ENCODE measurements around the gene KLHL29.

The KLHL29 gene

DNA sequence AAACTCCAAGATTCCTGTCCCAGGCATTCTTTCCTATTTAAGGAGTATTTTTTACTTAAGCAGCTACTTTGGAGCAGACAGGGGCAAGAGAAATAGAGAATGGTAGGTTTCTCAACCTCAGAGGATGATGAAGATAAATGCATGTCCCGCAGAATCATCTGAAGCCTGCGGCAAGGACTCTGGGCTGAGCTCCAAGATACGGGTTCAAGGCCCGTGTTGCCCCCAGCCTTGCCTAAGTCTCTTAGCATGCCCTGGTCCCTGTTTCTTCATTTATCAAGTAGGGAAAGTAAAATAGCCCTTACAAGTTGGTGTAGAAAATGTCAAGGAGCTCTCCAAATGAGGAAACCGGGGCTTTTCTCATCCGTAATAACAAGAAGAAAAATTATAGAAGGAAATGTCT lies 214.0 kb downstream of the KLHL29 start:
- no peak for DNase-seq

DNA sequence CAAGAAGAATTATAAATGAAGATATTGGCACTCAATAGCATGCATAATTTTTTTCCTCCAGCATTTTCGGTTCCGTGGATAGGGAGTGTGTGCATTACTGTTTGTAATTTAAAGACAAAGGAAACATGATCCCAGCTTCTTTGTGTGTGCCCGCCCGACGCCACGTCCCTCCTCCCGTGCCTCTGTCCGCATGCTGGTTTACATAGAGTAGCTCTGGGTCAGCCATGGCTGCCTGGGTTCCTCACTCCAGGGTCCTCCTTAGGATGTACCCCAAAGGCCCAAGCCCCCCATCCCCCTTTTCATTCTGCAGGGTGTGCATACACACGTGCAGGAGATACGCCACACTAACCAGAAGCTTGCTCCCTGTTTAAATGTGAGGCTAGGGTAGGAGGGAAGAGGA lies 214.7 kb downstream of the KLHL29 start:
- no peak for DNase-seq

DNA sequence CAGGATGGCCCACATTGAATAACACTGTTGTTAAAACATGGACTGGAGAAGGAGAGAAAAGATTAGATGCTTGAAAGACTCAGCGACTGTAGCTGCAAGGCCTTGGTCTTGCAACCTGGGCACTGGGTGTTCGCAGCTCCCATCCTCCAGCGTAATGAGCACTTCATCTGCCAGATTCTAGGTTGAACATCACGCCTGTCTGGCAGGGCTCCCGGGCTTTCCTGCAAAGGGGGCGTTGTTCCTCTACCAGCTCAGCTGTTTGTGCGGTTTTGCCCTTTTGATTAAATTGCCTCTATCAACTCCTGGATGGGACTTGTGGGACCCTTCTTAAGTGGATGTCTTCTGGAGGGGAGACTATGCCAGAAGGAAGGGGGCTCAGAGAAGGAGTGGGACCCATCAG lies 215.4 kb downstream of the KLHL29 start:
- DNase-seq: no peak

DNA sequence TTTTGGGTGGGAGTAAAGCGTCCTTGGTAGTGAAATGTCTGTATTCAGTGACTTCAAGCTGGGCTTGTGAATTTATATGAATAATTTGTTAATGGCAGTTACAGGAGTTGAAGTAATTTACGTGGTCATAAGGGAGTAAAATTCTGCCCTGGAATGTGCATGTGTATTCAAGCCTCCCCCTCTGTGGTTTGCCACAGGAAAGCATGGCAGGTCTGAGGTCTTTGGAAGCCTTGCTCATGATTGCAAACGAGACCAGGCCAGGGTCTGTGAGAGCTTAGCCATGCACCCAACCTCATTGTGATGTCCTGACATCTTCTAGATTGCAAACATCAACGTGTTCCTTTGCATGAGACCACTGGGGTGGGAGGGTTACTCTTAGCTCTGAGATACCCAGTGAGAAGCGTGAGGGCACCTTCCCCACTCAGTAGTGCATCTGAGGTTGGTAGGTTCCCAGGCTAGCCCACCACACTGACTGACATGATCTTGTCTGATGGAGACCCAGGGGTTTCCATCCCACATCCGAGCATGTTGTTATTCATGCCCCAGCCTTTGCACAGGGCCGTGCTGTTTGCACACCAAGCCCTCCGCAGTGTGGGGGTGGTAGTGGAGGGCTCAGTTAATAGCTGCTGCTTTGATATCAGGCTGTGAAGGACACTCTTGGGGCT lies 216.5 kb downstream of the KLHL29 start:
- no peak for DNase-seq

DNA sequence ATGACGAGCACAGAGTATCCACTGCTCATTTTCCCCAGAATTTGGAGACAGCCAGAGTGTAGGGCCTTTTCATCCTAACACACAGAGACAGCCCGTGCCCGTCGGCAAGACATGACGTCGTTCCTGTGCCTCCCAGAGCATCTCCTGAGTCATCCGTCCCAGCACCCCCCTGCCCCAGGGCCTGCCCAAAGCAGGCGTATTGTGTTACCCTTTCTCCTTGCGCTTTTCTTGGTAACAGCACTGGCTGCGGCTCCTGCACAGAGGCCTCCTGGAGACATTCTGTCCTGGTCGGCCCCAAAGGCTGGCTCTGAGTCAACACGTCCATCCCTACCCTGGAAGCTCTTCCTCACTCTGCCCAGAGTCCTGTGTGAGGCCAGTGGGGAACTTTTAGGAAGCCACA lies 217.1 kb downstream of the KLHL29 start:
- no peak for DNase-seq

DNA sequence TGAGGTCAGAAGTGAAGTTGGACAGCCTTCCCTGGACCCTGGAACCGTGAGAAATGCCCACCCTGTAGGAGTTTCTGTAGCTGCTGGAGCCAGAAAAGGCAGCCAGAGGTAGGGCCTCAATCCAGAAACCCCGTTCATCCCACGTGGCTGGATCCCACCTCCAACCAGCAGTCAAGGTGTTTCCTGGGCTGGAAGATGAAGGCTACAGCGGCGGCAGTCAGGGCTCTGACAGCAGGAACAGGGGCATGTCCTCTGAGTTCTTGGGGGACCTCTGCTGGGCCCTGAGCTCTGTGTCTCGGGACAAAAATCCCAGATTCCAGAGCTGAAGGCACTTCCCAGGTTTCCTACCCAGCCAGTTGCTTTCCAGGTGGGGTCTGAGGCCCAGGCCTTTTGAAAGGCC lies 218.2 kb downstream of the KLHL29 start:
- no peak for DNase-seq

DNA sequence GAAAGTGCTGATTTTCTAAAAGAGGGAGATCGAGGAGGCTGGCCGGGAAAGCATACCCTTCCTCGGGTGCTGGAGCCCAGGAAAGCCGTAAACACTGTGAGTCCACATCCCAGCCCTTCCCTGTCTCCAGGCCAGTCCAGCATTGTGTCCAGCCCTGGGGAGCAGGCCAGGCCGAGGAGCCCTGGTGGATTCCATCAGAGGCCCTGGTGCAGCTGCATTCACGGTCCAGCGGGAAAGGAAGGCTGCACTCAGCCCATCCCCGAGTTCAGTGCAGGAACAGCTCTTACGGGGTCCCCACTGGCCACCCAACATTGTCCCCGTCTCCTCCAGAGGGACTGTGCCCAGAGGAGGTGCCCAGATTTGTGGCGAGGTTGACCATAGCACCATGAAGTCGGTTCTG lies 218.6 kb downstream of the KLHL29 start:
- DNase-seq: no peak

DNA sequence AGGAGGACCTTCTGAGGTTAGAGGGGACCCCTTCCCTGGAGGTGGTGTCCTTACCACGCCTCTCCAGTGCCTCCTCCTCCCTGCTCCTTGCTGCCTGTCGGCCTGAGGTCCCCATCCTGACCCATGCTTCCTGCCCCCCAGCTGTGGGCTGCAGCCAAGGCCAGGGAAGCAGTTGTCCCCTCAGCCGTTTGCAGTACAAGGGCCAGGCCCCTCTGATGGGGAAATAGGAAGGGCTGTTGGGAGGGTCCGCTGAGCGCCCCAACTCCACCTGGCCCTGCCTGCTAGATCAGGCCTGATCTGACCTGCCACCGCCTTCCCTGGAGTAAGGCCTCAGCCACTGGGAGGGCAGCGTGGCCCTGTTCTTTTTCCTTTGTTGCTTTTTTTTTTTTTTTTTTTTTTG lies 219.8 kb downstream of the KLHL29 start:
- no peak for DNase-seq

DNA sequence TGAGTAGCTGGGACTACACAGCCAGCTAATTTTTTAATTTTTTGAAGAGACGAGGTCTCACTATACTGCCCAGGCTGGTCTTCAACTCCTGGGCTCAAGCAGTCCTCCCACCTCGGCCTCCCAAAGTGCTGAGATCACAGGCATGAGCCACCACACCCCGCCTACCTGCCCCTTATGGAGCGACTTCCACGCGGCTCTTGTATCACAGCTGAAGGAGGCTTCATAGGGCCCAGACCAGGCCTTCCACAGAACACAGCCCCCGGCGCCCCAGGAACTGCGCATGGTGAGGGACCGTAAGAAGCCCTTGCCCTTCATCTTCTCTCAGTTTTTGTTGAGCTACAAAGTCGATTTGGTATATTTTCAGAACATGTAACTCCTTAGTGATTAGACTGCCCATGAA lies 220.3 kb downstream of the KLHL29 start:
- DNase-seq: no peak

DNA sequence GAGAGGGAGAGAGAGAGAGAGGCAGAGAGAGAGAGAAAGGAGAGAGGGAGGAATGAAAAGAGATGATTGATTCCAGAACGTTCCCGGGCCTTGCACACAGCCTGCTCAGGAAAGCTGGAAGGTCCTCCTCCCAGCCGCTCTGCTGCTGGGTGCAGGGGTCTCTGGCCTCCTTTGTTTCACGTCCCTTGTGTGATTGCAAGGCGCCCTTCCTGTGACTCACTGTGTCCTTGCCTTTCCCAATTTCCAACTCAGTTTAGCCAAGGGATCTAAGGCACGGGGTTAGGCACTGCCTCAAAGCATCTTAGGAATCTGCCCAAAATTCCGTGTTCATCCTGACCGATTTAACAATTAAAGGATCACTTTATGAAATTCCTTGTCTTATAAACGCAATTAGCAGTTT lies 221.2 kb downstream of the KLHL29 start:
- DNase-seq: no peak

DNA sequence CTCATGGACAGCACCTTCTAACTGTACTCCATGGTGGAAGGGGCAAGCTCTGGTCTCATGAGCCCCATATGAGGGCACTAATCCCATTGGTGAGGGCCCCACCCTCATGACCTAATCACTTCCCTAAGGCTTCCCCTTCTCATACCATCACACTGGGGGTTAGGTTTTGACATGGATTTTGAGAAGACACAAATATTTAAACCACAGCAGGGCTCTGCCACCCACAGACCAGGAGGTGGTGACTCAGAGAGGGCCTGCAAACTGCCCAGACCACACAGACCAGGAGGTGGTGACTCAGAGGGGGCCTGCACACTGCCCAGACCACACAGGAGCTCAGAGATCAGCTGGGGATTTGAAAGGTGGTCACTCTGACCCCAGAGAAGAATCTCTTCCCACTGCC lies 222.0 kb downstream of the KLHL29 start:
- no peak for DNase-seq

DNA sequence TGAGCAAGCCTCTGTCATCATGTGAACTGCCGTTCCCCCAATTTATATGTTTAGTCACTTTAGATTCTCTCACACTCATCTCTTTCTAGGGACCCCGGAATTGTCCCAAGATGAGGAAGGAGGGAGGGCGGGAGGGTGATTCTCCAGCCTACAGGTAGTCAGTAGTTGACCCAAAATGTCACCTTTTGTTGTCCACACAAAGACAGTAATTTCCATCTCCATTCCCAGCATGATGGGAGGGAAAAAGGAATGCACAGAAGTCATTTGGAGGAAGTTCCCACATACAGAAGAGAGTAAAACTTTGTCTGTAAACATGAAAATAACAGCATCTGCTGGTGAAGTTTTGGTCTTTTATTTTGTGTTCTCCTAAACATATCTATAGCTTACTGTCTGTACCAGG lies 222.9 kb downstream of the KLHL29 start:
- no peak for DNase-seq

DNA sequence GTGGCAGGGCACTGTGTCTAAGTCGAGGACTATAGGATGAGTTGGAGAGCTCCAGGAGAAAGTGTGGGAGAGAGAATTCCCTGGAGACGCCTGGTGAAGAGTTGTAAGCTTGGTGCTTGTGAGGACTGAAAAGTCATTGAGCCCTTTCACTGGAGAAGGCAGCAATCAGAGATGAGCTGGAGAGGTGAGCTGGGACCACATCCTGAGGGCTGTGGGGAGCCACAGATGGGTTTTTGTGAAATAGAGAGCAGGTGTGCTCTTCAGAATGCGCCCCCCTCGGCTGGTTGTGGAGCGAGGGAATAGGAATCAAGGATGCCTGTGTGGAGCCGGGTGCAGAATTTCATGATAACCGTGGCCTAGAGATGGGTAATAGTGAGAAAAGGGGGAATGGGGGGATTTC lies 224.3 kb downstream of the KLHL29 start:
- DNase-seq: no peak

DNA sequence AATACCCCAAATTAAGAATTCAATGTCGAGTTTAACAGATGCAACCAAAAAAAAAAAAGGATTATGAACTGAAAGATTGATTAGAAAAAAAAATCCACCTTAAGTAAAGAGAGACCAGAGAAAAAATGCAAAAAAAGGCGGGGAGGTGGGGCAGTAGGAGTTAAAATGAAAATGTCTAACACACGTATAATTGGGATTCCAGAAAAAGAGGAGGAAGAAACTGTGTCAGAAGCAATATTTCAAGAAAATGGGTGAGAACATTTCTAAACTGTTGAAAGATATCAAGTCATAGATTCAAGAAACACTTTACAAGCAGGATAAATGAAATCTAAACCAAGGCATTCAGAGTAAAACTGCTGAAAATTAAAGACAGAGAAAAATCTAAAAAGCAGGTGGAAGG lies 226.9 kb downstream of the KLHL29 start:
- DNase-seq: no peak

DNA sequence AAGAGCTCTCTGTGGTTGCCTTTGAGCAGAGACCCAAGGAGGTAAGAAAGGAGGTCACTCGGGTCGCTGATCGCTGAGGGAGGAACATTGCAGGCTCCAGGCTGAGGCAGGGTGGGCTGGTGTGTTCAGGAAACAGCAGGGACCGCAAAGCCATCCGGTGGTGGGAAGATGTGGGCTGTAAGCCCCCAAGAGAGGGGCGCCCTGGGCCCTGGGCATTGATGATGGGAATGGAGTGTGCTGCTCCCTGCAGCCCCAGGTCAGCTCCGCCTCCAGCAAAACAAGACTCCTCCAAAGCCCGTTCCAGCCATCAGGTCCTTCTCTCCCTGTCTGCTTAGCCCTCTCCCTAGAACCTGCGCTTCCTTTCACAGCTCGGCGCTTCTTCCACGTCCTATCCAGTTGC lies 229.7 kb downstream of the KLHL29 start:
- no peak for DNase-seq

DNA sequence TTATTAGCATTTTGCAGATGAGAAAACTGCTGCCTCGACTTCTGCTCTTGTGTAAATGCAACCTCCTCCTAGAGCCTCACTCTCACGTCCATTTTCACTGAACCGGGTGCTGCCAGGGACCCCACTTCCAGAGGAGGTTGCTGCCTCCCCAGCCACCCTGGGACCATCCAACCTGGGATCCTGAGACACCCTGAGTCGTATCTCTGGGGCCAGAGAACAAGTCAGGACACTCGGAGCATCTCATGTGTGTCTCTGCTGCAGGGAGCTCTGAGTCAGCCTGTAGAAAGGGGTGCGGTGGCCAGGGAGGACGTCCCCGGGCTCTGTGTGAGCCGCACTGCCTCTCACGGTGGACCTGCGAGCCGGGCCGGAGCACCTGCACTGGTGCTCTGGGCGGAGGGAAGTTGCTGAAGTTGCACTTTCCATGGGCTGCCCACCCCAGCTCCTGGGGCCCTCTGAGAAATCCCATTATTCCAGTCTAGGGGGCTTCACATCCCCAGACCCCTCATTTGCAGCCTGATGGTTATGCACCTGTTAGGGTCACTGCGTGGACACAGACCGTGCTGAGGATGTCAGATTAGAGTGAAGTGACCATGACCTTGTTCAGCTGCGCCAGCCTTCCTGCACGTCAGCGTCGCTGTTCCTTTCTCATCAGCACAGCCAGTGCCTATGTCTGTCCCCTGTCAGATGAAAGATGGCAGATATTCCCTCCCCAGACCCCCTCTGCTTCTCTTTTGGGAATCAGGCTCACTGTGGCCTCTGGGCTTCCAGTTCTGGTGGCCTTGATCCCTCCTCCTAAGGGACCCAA lies 230.4 kb downstream of the KLHL29 start:
- no peak for DNase-seq

DNA sequence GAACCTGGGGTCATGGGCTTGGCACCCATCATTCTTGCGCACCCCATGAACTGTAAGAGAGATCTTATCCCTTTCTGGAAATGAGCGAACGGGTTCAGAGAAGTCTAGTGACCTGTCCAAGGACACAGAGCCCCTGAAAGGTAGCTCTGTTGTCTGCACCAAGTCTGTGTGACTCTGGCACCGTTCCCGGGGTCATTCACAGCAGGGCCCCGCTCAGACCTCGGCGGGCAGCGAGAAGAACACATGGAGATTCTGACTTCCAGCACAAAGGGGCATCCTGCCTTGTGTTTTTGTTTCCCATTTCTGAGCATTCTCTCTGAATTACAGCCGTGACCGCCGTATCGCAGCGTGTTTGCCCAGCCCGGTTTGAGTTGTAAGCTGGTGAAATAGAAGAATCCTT lies 231.7 kb downstream of the KLHL29 start:
- no peak for DNase-seq

DNA sequence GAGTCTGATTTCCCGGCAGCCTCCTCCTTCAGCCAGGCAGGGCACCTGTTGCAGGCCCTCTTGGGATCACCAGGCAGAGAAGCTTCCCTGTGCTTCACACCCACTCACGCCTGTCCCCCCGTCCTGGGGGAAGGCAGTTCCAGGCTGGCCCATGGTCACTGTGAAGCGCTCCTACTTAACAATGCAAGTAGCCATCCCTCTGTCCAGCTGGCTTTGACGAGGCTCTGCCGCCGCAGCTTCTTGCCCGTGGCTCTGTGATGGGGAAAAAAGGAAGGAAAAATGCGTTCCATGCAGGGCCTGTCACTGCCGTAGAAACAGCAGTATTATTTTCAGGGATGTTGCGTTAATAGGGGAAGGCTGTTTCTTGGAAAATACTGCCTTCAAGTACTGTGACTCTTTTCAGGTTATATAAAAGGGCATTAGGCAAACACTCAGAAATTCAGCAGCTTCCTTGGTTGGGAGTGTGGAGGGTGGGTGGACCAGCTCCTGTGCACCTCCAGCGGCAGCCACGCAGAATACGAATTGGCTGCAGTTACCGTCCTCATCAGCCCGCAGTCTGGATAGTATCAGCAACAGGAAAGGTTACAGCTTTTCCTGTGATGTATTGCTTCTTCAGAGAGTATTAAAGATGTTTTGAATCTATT lies 232.3 kb downstream of the KLHL29 start:
- DNase-seq: no peak

DNA sequence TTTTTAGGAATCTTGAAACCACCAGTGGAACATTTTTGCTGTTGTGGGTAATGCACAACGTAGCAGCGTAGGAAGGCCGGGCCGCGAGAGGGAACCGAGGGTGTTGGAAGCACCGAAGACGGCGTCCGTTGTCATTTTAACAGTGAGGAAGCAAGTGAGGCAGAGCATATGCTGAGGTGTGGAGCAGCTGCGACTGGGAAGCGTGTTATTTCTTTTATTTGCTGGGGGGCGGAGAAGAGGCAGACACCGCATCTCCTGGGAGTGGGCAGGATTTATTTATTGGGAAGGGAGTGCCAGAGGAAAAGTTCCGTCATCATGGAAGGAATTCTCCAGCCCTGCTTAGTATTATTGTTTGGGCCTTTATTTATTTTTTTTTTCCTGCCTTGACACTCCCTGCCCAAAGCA lies 232.8 kb downstream of the KLHL29 start:
- DNase-seq: no peak

DNA sequence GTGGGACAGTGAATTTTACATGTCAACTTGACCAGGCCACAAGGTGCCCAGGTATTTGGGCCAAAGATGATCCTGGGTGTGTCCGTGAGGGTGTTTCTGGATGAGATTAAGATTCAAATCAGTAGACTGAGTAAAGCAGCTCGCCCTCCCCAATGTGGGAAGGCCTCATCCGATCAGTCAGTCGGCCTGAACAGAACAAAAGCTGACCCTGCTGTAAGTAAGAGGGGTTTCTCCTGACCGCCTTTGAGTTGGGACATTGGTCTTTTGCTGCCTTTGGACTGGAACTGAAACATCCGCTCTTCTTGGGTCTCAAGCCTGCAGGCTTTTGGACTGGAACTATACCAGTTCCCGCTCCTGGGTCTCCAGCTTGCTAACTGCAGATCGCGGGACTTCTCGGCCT lies 233.3 kb downstream of the KLHL29 start:
- DNase-seq: no peak

DNA sequence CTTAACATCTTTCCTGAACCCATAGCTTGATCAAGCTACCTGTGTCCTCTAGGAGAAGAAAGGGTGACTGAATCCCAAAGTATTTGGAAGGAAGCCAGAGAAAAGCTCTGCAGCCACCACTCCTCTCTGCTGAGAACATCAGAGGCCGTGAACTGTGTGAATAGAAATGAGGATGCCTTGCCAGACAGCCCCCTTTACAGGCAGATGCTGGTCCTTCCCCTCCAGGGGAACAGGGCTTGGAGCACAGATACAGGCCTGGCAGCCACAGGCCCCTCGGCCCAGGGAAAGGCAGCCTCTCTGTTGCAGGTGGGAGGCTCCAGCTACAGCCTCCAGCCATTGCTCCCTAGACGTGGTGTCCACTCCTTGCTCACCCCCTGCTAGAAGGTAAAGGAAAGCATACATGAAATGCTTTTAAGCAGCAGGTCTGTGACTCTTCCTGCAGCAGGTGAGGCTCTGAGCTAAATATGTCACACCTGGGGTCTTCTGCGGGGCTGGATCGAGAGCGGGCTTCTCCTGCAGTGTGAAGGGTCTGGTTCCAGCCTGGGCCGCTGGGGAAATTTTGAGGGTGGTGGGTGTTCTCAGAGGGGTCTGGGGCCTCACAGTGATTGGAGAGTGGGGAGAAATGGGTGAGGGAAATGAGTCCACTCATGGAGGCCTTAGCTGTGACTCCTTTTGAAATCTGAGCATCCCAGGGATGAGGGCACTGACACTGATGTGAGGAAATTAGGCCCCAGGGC lies 234.0 kb downstream of the KLHL29 start:
- DNase-seq: no peak

DNA sequence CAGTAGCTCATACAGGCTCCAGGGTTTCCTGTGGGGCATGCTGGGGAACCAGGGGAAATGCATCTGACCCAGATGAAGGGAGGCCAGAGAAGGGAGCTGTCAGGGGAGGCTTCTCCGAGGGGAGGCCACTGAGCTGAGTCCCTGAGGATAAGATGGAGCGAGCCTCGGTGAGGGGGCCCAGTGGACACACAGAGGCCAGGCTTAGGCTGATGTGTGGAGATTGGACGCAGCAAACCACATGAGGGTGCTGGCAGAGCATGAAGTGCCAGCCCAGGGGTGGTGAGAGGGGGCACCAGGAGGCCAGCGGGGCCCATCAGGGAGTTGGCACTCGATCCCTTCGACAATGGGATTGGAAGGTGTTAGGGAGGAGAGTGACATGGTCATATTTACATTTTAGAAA lies 235.0 kb downstream of the KLHL29 start:
- no peak for DNase-seq

DNA sequence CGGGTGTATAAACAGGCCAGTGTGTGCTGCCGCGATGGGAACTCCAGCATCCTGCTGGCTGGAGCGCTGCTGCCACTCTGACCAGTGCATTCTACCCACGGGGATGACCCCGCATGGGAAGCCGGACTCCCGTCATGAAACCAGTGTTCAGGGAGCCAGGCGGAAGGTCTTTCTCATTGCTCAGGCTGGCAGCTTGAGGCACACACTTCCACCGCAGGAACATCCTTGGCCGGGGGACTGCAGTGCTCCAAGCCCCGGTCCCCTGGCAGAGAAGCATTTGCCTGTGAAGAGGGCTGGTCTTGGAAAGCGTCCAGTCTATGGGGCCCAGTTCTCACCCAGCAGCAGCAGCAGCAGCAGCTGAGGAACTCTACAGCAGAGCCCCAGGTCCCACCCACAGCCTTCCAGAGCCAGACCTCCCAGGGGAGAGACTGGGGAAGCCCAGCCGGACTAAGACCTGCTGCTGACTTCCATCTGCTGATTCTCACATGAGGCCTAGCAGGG lies 235.9 kb downstream of the KLHL29 start:
- DNase-seq: no peak
